Activated CD8-positive, alpha-beta memory T cell treated with anti-CD3 and anti-CD28 coated beads, Interleukin-2, amount 10 ng/mL, durations not matched to agents 7 days and 5 days (primary cell): ENCODE data around the gene CELF2. TPM values are rescaled to one million over a fixed set of nuclear protein-coding genes. Genes with fewer than 3 reads are reported as not detected.

Source experiments
- ATAC-seq: fragments of 150-1000 bp; cut with Tn5 transposase; one replicate; pipeline ENCODE4 v1.10.0; 2021; ENCODE audit warnings: moderate library complexity
- CTCF ChIA-PET: fragments of 350-600 bp; sonication (Branson Sonifier 250); formaldehyde crosslinking; loops from one replicate; lab custom pipeline; 2021; ENCODE audit warnings: antibody characterized with exemption; lab: Charles Lee
- DNase-seq: peaks from one replicate; pipeline ENCODE4 v3.0.0-alpha.2; 2020
- H3K27ac Mint-ChIP-seq: one replicate; pipeline ENCODE4 v1.8.0; 2021; ENCODE audit warnings: mild to moderate bottlenecking, mixed read lengths
- H3K27me3 Mint-ChIP-seq: one replicate; pipeline ENCODE4 v1.8.0; 2021; ENCODE audit warnings: mixed read lengths
- H3K36me3 Mint-ChIP-seq: one replicate; pipeline ENCODE4 v1.8.0; 2021; ENCODE audit warnings: mild to moderate bottlenecking, mixed read lengths
- H3K4me1 Mint-ChIP-seq: one replicate; pipeline ENCODE4 v1.8.0; 2021; ENCODE audit warnings: mixed read lengths
- H3K4me3 Mint-ChIP-seq: one replicate; pipeline ENCODE4 v1.8.0; 2021; ENCODE audit warnings: mild to moderate bottlenecking, moderate library complexity, mixed read lengths
- H3K9me3 Mint-ChIP-seq: one replicate; pipeline ENCODE4 v1.8.0; 2022; ENCODE audit warnings: low read depth, mixed read lengths
- total RNA-seq, 2 experiments: library from RNA; stranded (reverse); gene quantifications; one replicate each; pipeline ENCODE4 v1.2.3, GENCODE V29; 2021

Gene CELF2
- total RNA-seq, 2 experiments from 2014 or later, result 205 to 219 TPM

DNA sequence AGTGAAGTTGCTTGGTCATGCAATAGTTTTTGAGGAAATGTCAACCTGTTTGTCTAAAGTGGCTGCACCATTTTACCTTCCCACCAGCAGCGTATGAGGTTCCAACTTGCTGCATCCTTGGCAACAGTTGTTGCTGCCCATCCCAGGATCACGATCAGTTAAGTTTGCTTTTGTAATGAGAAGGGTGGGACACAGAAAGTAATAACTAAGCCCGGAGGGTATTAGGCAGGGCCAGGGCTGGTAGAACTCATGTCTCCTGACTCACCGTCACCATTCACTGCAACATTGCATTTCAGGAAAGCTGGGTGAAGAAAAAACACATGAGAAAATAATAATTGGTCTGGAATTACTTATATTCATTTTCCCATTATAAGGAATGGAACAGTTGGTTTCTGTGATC is 25.4 kb downstream of the CELF2 start:
- DNase-seq (no peak), ATAC-seq (no peak)
- Mint-ChIP-seq H3K4me1 (no peaks in the 10 kb centered on the region), H3K9me3 (no peaks in the 10 kb centered on the region), H3K27me3 (peaks cover 62% of the 10 kb centered on the region), H3K36me3 (no peaks in the 10 kb centered on the region), H3K4me3 (no peak overlapping the region), H3K27ac (no peak overlapping the region)
- CTCF ChIA-PET, result no interaction called here

- CTCF ChIA-PET, result no interaction called here
- Mint-ChIP-seq H3K27ac (no peak overlapping the region), H3K9me3 (no peaks in the 10 kb centered on the region)
Measured at GRCh38 chr10:11043446-11044127, 25.9 kb downstream of the CELF2 start.

GRCh38 chr10:11045487-11045886 is 27.8 kb downstream of the CELF2 start:
- Mint-ChIP-seq H3K36me3 (no peaks in the 10 kb centered on the region), H3K4me1 (no peaks in the 10 kb centered on the region), H3K4me3 (no peak overlapping the region), H3K27me3 (peaks cover 68% of the 10 kb centered on the region), H3K9me3 (no peaks in the 10 kb centered on the region), H3K27ac (no peak overlapping the region)
- ATAC-seq (no peak), DNase-seq (no peak)
- CTCF ChIA-PET, result no interaction called here

More at GRCh38 chr10:11043446-11044127, 25.9 kb downstream of the CELF2 start:
- DNase-seq, result no peak
- Mint-ChIP-seq H3K4me1 (no peaks in the 10 kb centered on the region), H3K27me3 (peaks cover 65% of the 10 kb centered on the region), H3K36me3 (no peaks in the 10 kb centered on the region), H3K4me3 (no peak overlapping the region)
- ATAC-seq, result no peak

DNA sequence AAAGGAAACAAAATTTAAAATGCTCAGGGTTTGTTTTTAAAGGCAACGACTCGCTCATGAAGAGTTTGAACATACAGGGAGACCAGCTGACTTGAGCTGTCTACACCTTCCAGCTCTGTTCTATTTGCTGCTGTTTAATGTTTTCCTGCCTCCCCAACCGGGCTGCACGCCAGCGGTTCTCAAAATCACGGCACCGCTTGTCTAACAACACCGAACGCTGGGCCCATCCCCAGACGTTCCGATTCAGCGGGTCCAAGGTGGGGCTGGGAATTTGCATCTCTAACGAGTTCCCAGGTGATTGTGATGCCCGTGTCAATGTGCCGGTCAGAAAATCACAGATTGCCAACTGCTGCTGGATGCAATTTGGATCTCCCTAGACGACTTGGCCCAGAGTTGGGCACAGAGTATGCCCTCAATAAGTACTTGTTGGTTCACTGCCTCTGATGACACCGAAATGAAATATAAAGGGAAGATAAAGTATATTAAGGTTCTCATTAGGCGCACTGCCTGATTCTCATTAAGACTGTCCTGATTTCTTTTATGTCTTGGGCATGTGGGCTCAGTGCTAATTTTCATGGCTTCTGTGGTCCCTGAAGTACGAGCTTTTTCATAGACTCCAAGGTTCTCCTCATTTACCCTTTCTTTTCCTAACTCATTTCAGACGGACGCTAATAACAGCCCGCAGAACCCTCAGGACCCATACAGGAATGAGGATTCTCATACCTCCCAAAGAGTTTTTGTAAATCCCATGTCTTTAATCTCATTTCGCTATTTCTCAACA is 28.5 kb downstream of the CELF2 start:
- no peak overlapping the region for H3K27ac Mint-ChIP-seq
- H3K27me3 Mint-ChIP-seq, result peaks cover 63% of the 10 kb centered on the region
- DNase-seq (no peak), ATAC-seq (no peak)
- H3K9me3 Mint-ChIP-seq, result no peaks in the 10 kb centered on the region
- H3K4me1 Mint-ChIP-seq, result no peaks in the 10 kb centered on the region
- H3K4me3 Mint-ChIP-seq, result no peak overlapping the region
- CTCF ChIA-PET, result no interaction called here
- H3K36me3 Mint-ChIP-seq, result no peaks in the 10 kb centered on the region

- DNase-seq (no peak), ATAC-seq (no peak)
- H3K27me3 Mint-ChIP-seq, result peaks cover 65% of the 10 kb centered on the region
- no peak overlapping the region for H3K27ac Mint-ChIP-seq
- no peaks in the 10 kb centered on the region for H3K4me1 Mint-ChIP-seq
- CTCF ChIA-PET, result no interaction called here
- H3K4me3 Mint-ChIP-seq, result no peak overlapping the region
- no peaks in the 10 kb centered on the region for H3K36me3 Mint-ChIP-seq
- H3K9me3 Mint-ChIP-seq, result no peaks in the 10 kb centered on the region
Measured at GRCh38 chr10:11046776-11047160, 29.1 kb downstream of the CELF2 start.

- no peak for ATAC-seq
- H3K27ac Mint-ChIP-seq, result no peak overlapping the region
- no peaks in the 10 kb centered on the region for H3K4me1 Mint-ChIP-seq
- H3K36me3 Mint-ChIP-seq, result no peaks in the 10 kb centered on the region
- no peak for DNase-seq
- H3K4me3 Mint-ChIP-seq, result no peak overlapping the region
- CTCF ChIA-PET, result no interaction called here
- no peaks in the 10 kb centered on the region for H3K9me3 Mint-ChIP-seq
- peaks cover 49% of the 10 kb centered on the region for H3K27me3 Mint-ChIP-seq
Measured at GRCh38 chr10:11048707-11049278, 31.1 kb downstream of the CELF2 start.

GRCh38 chr10:11049806-11050205 is 32.1 kb downstream of the CELF2 start:
- no peaks in the 10 kb centered on the region for H3K9me3 Mint-ChIP-seq
- CTCF ChIA-PET, result no interaction called here
- ATAC-seq, result no peak
- H3K27ac Mint-ChIP-seq, result no peak overlapping the region
- H3K4me1 Mint-ChIP-seq, result no peaks in the 10 kb centered on the region
- H3K4me3 Mint-ChIP-seq, result no peak overlapping the region
- no peaks in the 10 kb centered on the region for H3K36me3 Mint-ChIP-seq
- peaks cover 43% of the 10 kb centered on the region for H3K27me3 Mint-ChIP-seq
- DNase-seq, result no peak

DNA sequence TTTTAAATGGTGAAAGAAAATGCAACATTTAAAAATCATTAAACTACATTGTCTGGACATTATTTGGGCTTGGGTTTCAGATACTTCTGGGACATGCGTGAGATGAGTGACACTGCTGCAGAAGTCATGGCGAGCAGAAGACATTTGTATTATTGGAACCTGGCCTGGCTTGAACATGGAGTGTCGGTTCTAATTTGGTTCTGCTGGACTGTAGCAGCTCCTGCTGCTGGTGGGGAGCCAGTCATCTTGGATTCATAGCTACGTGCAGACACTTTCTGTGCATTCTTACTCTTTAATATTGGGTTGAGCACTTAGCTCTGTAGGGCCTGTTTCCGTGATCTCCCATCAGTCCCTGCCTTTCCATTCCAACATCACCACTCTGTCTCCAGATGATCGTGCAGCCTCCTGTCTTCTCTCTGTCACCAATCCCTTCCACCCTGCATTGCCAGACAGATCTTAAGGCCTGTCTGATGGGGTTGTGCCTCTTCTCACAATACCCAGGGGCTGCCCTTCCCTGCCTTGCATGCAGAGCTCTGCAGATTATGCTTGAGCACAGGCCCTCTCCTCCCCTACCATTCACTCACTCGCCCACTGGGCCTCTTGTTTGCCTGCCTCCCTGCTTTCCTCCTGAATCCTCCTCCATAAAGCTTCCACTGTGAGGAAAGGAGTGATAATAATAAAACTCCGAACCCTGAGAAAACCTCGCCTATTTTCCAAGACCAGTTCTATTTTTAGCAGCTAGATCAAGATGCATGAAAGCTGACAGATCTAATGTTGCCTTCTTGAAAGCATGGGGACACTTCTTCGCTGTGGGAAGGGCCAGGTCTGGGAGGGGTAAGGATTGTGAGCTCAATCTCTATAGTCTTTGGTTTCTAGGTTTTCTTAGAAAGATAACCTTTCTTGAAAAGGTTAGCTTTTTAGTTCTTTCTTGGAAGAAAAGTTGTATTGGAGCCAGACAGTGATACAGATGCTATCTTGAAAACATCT is 32.9 kb downstream of the CELF2 start:
- ATAC-seq, result no peak
- Mint-ChIP-seq H3K4me3 (no peak overlapping the region), H3K27me3 (peaks cover 41% of the 10 kb centered on the region), H3K36me3 (no peaks in the 10 kb centered on the region), H3K9me3 (no peaks in the 10 kb centered on the region), H3K4me1 (no peaks in the 10 kb centered on the region), H3K27ac (no peak overlapping the region)
- CTCF ChIA-PET, result no interaction called here
- DNase-seq, result no peak

DNA sequence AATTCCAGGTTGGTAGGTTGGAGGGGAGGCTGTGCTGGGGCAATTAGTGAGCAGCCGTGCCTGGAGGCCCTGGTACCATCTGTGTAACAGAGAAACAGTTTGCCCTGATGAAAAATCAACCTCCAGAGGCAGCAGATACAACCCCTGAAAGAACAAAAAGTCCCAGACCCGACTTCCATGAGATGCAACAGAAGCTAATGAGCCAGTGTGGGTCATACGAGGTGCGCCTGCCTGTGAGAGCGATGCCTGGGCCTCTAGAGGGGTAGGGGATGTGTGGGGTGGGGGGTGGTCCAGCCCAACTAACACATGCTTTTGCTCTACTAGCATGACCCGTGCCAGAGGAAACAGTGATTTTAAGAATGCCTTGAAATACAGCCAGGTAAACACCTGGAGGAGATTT is 39.3 kb downstream of the CELF2 start:
- no peaks in the 10 kb centered on the region for H3K36me3 Mint-ChIP-seq
- no peak overlapping the region for H3K27ac Mint-ChIP-seq
- no peak for ATAC-seq
- H3K9me3 Mint-ChIP-seq, result no peaks in the 10 kb centered on the region
- no peak overlapping the region for H3K4me3 Mint-ChIP-seq
- no peak for DNase-seq
- peaks cover 30% of the 10 kb centered on the region for H3K27me3 Mint-ChIP-seq
- CTCF ChIA-PET, result no interaction called here
- H3K4me1 Mint-ChIP-seq, result no peaks in the 10 kb centered on the region

GRCh38 chr10:11057448-11057847 is 39.8 kb downstream of the CELF2 start:
- Mint-ChIP-seq H3K27ac (no peak overlapping the region), H3K27me3 (peaks cover 33% of the 10 kb centered on the region), H3K9me3 (no peaks in the 10 kb centered on the region), H3K4me3 (no peak overlapping the region), H3K36me3 (no peaks in the 10 kb centered on the region), H3K4me1 (no peaks in the 10 kb centered on the region)
- DNase-seq, result no peak
- ATAC-seq, result no peak
- CTCF ChIA-PET, result no interaction called here

GRCh38 chr10:11057994-11058393 is 40.3 kb downstream of the CELF2 start:
- H3K4me1 Mint-ChIP-seq, result no peaks in the 10 kb centered on the region
- ATAC-seq, result no peak
- no peaks in the 10 kb centered on the region for H3K9me3 Mint-ChIP-seq
- H3K36me3 Mint-ChIP-seq, result no peaks in the 10 kb centered on the region
- no peak overlapping the region for H3K4me3 Mint-ChIP-seq
- H3K27me3 Mint-ChIP-seq, result peaks cover 33% of the 10 kb centered on the region
- CTCF ChIA-PET, result no interaction called here
- no peak for DNase-seq
- no peak overlapping the region for H3K27ac Mint-ChIP-seq

GRCh38 chr10:11058965-11059364 is 41.3 kb downstream of the CELF2 start:
- ATAC-seq (no peak), DNase-seq (no peak)
- Mint-ChIP-seq H3K36me3 (no peaks in the 10 kb centered on the region), H3K27ac (no peak overlapping the region), H3K4me3 (no peak overlapping the region), H3K4me1 (no peaks in the 10 kb centered on the region), H3K9me3 (no peaks in the 10 kb centered on the region), H3K27me3 (peaks cover 38% of the 10 kb centered on the region)
- CTCF ChIA-PET, result no interaction called here

- Mint-ChIP-seq H3K4me3 (no peak overlapping the region), H3K27ac (no peak overlapping the region), H3K36me3 (no peaks in the 10 kb centered on the region), H3K9me3 (no peaks in the 10 kb centered on the region), H3K27me3 (peaks cover 37% of the 10 kb centered on the region), H3K4me1 (no peaks in the 10 kb centered on the region)
- no peak for ATAC-seq
- no peak for DNase-seq
- CTCF ChIA-PET, result interaction anchor here (1.4 kb wide), 1 partner anchor 544 kb away, joined by 4 read pairs; no protein-coding TSS in a partner anchor
Measured at GRCh38 chr10:11063856-11064255, 46.2 kb downstream of the CELF2 start.
